CD4-positive, alpha-beta T cell (primary cell): ENCODE measurements around the gene SSTR1. TPM values are rescaled to one million over a fixed set of nuclear protein-coding genes. Genes with fewer than 3 reads are reported as not detected.

Experiments used
- ATAC-seq: fragments of 200-7000 bp; cut with Tn5 transposase; one replicate; pipeline ENCODE4 v1.10.0; 2022; ENCODE audit warnings: mild to moderate bottlenecking; ENCODE audit not compliant: poor library complexity
- CTCF ChIA-PET: fragments of 350-600 bp; sonication (Branson Sonifier 250); formaldehyde crosslinking; loops from one replicate; lab custom pipeline; 2021; ENCODE audit warnings: antibody characterized with exemption, inconsistent platforms; lab: Charles Lee
- POLR2A ChIA-PET: fragments of 350-600 bp; sonication (Branson Sonifier 250); formaldehyde crosslinking; loops from one replicate; lab custom pipeline; 2021; ENCODE audit warnings: antibody characterized with exemption, inconsistent platforms; lab: Charles Lee
- DNase-seq, 14 experiments: peaks; one replicate each; pipeline ENCODE4 v3.0.0-alpha.2; 2013 to 2020; ENCODE audit warnings: mixed read lengths in 2 of 14
- H3K27ac ChIP-seq, 2 donors: one replicate each; pipeline versions ENCODE4 v1.5.1 to v1.7.0; 2013; ENCODE audit warnings: low read length in 2 of 2, low read depth in 1 of 2, mild to moderate bottlenecking in 1 of 2
- H3K27me3 ChIP-seq, 2 experiments: 1 replicate in 1 of 2; 2 replicates in 1 of 2; pipeline versions ENCODE4 v1.6.1 to v1.7.0; 2013; ENCODE audit warnings: low read length in 2 of 2, control low read depth in 1 of 2, mild to moderate bottlenecking in 1 of 2, moderate library complexity in 1 of 2; ENCODE audit not compliant: insufficient read depth in 2 of 2, control insufficient read depth in 1 of 2
- H3K36me3 ChIP-seq: one replicate; pipeline ENCODE4 v1.6.1; 2013; ENCODE audit warnings: low read length, control low read depth; ENCODE audit not compliant: insufficient read depth
- H3K4me1 ChIP-seq: one replicate; pipeline ENCODE4 v1.6.1; 2013; ENCODE audit warnings: low read length, control low read depth; ENCODE audit not compliant: insufficient read depth
- H3K4me3 ChIP-seq: one replicate; pipeline ENCODE4 v1.5.1; 2013; ENCODE audit warnings: mild to moderate bottlenecking, low read length, moderate library complexity
- H3K9me3 ChIP-seq, 2 experiments: 1 replicate in 1 of 2; 2 replicates in 1 of 2; pipeline versions ENCODE4 v1.6.1 to v1.7.0; 2013; ENCODE audit warnings: low read length in 2 of 2, mild to moderate bottlenecking in 2 of 2, control low read depth in 1 of 2, moderate library complexity in 1 of 2; ENCODE audit not compliant: control insufficient read depth in 1 of 2, insufficient read depth in 1 of 2
- H3K27ac Mint-ChIP-seq: one replicate; pipeline ENCODE4 v1.8.0; 2020; ENCODE audit warnings: mixed read lengths
- H3K27me3 Mint-ChIP-seq: one replicate; pipeline ENCODE4 v1.8.0; 2021; ENCODE audit warnings: mixed read lengths
- H3K36me3 Mint-ChIP-seq: one replicate; pipeline ENCODE4 v1.8.0; 2021; ENCODE audit warnings: low read depth, mixed read lengths
- H3K4me1 Mint-ChIP-seq: one replicate; pipeline ENCODE4 v1.8.0; 2021; ENCODE audit warnings: low read depth, mixed read lengths
- H3K4me3 Mint-ChIP-seq: one replicate; pipeline ENCODE4 v1.8.0; 2020; ENCODE audit warnings: mild to moderate bottlenecking, mixed read lengths
- H3K9me3 Mint-ChIP-seq: one replicate; pipeline ENCODE4 v1.8.0; 2020; ENCODE audit warnings: mixed read lengths
- intact Hi-C, 2 experiments: fragments of 100-400 bp; cut with DNase I in 1 of 2; cut with micrococcal nuclease in 1 of 2; formaldehyde crosslinking; loops; one replicate each; pipeline versions ENCODE4 v1.15.1 to v1.9.0; 2023 to 2025; cut with DNase I, micrococcal nuclease
- total RNA-seq, 174 experiments: library from RNA in 2 of 174; stranded (reverse) in 2 of 174; gene quantifications; one replicate each; pipeline ENCODE4 v1.2.3 and lab custom pipeline; 2021 to 2026
- TF ChIP-seq, protein P1 (sequence below): fragments of 200-600 bp; IDR thresholded peaks from one replicate; pipeline ENCODE4 v1.8.0; 2022; ENCODE audit warnings: antibody characterized with exemption, mild to moderate bottlenecking

SSTR1 gene
- total RNA-seq, 2 experiments from 2014 or later = not detected

DNA sequence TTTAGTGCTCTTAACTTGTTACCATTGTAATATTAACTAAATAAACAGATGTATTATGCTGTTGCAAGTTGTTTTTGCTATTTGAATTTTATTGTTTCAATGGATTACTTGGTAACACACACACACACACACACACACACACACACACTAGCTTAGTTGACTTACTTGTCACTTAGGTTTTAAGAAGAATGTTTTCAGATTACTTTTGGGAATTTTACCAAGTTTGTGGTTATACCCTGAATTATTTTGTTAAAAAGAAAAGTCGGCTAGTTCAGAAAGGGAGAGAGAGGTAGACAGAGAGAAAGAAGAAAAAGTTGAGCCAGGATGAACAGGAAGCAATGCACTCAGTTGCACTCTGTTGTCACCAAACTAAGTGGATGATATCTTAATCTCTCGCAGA, 5.3 kb downstream of the SSTR1 start:
- Mint-ChIP-seq H3K36me3 (no peaks in the 10 kb centered on the region), H3K27ac (no peak overlapping the region), H3K4me1 (peaks cover 16% of the 10 kb centered on the region), H3K4me3 (no peak overlapping the region), H3K9me3 (no peaks in the 10 kb centered on the region), H3K27me3 (peaks cover 60% of the 10 kb centered on the region)
- TF ChIP-seq, protein P1, sequence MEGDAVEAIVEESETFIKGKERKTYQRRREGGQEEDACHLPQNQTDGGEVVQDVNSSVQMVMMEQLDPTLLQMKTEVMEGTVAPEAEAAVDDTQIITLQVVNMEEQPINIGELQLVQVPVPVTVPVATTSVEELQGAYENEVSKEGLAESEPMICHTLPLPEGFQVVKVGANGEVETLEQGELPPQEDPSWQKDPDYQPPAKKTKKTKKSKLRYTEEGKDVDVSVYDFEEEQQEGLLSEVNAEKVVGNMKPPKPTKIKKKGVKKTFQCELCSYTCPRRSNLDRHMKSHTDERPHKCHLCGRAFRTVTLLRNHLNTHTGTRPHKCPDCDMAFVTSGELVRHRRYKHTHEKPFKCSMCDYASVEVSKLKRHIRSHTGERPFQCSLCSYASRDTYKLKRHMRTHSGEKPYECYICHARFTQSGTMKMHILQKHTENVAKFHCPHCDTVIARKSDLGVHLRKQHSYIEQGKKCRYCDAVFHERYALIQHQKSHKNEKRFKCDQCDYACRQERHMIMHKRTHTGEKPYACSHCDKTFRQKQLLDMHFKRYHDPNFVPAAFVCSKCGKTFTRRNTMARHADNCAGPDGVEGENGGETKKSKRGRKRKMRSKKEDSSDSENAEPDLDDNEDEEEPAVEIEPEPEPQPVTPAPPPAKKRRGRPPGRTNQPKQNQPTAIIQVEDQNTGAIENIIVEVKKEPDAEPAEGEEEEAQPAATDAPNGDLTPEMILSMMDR = no peak
- H3K27ac ChIP-seq = no peak overlapping the region
- peaks cover 0 to 26% of the 10 kb centered on the region in 2 experiments for H3K9me3 ChIP-seq
- ChIA-PET POLR2A (no interaction called here), CTCF (no interaction called here)
- peaks cover 22 to 35% of the 10 kb centered on the region in 2 experiments for H3K27me3 ChIP-seq
- ATAC-seq (no peak), DNase-seq (no peak)
- intact Hi-C loops = no loop called here
- H3K36me3 ChIP-seq = no peaks in the 10 kb centered on the region
- H3K4me1 ChIP-seq = peaks cover 36% of the 10 kb centered on the region
- no peak overlapping the region for H3K4me3 ChIP-seq

DNA sequence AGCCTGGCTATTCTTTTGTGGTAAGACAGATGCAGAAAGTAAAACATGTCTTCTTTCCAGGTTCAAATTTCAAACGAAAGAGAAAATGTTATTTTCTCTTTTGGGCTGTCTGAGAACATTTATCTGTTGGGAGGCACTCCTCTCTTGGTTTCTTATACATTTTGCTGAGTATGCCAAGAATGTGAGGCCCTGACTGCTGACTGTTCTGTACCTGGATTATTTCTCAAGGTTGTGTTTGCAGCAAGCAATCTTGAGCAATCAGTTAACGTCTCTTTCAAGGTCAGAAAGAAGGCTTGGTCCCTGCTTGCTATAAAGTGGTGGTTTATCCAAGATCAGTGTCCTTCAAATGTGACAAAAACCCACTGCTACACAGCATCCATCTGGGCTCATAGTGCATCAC, 9.8 kb downstream of the SSTR1 start:
- TF ChIP-seq, protein P1 = no peak
- Histone ChIP-seq H3K4me3 (no peak overlapping the region), H3K9me3 (no peaks in the 10 kb centered on the region), H3K27me3 (peaks cover 0 to 3% of the 10 kb centered on the region in 2 experiments), H3K27ac (no peak overlapping the region), H3K4me1 (no peaks in the 10 kb centered on the region), H3K36me3 (no peaks in the 10 kb centered on the region)
- no peak overlapping the region for H3K27ac Mint-ChIP-seq
- ATAC-seq = no peak
- peaks cover 30% of the 10 kb centered on the region for H3K27me3 Mint-ChIP-seq
- DNase-seq = no peak
- ChIA-PET CTCF (no interaction called here), POLR2A (no interaction called here)
- H3K36me3 Mint-ChIP-seq = no peaks in the 10 kb centered on the region
- no peaks in the 10 kb centered on the region for H3K9me3 Mint-ChIP-seq
- H3K4me3 Mint-ChIP-seq = no peak overlapping the region
- no peaks in the 10 kb centered on the region for H3K4me1 Mint-ChIP-seq
- intact Hi-C loops = no loop called here

DNA sequence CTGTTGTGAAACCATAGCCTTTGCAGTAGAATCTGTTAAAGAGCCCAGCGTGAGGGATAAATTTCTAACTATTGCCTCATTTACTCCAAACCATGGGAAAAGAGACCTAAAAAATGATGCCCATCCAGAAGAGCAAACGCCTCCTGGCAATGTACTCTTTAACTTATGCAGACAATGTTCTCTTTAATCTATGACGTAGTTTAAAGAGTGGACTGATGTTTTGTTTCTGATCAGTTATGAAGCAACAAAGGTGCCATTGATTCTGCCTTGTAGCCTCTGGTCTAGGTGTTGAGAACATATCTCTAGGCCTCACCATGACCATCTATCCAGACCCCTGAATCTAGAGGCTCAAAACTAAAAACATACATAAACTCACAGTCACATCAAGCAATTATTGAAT, 13.4 kb downstream of the SSTR1 start:
- POLR2A ChIA-PET = no interaction called here
- DNase-seq (no peak), ATAC-seq (no peak)
- CTCF ChIA-PET = no interaction called here
- Histone ChIP-seq H3K36me3 (no peaks in the 10 kb centered on the region), H3K27ac (no peak overlapping the region), H3K4me3 (no peak overlapping the region), H3K9me3 (no peaks in the 10 kb centered on the region), H3K27me3 (no peaks in the 10 kb centered on the region), H3K4me1 (no peaks in the 10 kb centered on the region)
- TF ChIP-seq, protein P1 = no peak
- Mint-ChIP-seq H3K27ac (no peak overlapping the region), H3K4me3 (no peak overlapping the region), H3K9me3 (no peaks in the 10 kb centered on the region), H3K36me3 (no peaks in the 10 kb centered on the region), H3K4me1 (no peaks in the 10 kb centered on the region), H3K27me3 (peaks cover 8% of the 10 kb centered on the region)
- intact Hi-C loops = no loop called here
